NCI-H2081 treated with DMSO at 0.1 percent for 48 hours (cell line): Measurements from ENCODE around the gene ZNF841.
"Not testable (repeated sequence)": the region's sequence is repeated elsewhere in the genome, so short reads cannot be mapped to it uniquely, and the experiment has no call there.

ENCODE experiments used
- DNase-seq: peaks from one replicate; lab custom pipeline; 2025; lab: John Stamatoyannopoulos, UW

ZNF841 gene

DNA sequence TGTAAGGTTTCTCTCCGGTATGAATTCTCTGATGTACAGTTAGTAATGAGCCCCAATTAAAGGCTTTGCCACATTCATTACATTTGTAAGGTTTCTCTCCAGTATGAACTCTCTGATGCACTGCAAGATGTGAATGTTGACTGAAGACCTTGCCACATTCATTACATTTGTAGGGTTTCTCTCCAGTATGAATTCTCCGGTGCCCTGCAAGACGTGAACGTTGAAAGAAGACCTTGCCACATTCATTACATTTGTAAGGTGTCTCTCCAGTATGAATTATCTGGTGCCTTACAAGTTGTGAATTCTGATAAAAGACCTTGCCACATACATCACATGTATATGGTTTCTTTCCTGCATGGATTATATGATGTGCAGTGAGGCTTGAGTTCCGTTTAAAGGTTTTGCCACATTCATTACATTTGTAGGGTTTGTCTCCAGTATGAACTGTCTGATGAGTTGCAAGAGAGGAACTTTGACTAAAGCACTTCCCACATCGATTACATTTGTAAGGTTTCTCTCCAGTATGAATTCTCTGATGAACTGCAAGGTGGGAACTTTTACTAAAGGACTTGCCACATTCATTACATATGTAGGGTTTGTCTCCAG is 29.2 kb downstream of the ZNF841 start:
- DNase-seq, result no peak

DNA sequence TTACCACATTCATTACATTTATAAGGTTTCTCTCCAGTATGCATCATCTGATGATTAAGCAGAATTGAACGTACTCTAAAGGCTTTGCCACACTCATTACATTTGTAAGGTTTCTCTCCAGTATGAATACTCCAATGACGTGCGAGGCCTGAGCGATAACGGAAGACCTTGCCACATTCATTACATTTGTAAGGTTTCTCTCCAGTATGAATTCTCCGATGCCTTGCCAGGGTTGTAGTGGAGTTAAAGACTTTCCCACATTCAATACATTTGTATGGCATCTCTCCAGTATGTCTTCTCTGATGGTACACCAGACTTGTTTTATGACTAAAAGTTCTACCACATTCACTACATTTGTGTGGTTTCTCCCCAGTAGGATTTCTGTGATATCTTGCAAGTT is 30.2 kb downstream of the ZNF841 start:
- no peak for DNase-seq

DNA sequence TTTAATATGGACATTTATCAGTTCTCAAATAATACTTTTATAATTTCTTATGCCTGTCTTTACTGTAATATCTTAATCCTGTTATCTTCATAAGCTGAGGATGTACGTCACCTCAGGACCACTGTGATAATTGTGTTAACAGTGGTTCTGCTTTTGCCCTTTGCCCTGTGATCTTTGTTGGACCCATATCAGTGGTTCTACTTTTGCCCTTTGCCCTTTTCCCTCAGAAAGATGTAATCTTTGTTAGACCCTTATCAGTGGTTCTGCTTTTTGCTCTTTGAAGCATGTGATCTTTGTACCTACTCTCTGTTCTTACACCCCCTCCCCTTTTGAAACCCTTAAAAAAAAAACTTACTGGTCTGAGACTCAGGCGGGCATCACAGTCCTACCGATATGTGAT is 39.1 kb downstream of the ZNF841 start:
- DNase-seq, result not testable (repeated sequence)

DNA sequence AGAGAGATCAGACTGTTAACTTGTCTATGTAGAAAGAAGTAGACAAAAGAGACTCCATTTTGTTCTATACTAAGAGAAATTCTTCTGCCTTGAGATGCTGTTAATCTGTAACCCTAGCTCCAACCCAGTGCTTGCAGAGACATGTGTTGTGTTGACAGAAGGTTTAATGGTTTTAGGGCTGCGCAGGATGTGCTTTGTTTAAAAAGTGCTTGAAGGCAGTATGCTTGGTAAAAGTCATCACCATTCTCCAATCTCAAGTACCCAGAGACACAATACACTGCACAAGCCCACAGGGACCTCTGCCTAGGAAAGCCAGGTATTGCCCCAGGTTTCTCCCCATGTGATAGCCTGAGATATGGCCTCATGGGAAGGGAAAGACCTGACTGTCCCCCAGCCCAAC is 43.8 kb downstream of the ZNF841 start:
- not testable (repeated sequence) for DNase-seq

DNA sequence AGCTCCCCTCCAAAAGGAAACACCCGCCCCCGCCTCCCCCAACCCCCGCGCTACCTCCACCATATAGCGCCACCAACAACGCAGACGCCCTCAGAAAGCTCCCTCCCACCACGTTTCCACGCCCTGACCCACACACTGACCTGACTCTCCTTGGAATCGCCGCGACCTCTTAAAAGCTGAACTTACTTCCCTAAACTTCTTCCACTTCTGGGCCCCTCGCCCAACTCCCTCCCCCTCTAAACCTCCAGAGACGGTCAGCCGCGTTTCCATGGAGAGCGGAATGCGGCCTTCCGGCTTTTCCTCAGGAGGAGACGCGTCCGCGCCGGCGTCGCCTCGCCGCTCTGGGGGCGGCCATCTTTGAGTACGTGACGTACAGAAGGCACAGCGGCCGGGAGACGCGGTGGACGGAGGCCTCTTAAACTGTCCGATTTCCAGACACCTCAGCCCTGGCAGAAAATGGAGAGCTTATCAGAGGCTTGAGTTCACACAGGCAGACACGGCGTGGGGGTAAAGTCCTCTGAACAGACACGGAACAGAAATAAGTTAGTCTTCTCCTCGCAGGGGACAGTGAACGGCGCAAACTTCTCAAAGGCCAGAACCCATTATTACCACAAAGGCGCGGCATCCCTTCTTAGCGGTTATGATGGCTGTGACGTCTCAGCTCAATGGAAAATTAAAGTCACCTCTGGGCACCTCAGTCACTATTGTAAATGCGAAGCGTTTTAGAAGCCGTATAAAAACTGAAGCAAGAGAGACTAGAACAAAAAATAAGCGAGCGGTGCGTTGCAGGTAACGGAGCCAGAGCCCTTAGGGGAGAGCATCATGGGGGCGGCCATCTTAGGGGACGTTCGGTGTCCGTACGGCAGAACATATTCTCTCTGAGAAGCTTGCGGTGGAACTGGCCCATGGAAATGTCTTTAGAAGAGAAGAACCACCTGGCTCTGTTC is 46.7 kb downstream of the ZNF841 start, which contains the start of gene ZNF432:
ZNF432 (minus strand) TSS at position 284 of the 947 bp plus-strand sequence. CDS start 1,970 bp downstream, outside the sequence.
- peak; percentile 14 for DNase-seq

DNA sequence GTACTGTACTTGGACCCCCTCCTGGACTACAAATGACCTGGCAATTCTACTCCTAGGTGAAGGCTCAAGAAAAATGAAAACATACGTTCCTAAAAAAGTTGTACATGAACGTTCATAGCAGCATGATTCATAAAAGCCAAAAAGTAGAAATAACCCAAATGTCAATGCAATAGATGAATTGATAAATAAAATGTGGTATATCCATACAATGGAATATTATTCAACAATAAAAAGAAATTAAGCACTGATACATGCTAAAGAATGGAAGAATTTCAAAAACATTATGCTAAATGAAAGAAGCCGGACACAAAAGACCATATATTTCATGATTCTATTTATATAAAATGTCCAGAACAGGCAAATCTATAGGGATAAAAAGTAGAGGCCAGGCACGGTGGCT is 56.4 kb downstream of the ZNF841 start:
- no peak for DNase-seq

DNA sequence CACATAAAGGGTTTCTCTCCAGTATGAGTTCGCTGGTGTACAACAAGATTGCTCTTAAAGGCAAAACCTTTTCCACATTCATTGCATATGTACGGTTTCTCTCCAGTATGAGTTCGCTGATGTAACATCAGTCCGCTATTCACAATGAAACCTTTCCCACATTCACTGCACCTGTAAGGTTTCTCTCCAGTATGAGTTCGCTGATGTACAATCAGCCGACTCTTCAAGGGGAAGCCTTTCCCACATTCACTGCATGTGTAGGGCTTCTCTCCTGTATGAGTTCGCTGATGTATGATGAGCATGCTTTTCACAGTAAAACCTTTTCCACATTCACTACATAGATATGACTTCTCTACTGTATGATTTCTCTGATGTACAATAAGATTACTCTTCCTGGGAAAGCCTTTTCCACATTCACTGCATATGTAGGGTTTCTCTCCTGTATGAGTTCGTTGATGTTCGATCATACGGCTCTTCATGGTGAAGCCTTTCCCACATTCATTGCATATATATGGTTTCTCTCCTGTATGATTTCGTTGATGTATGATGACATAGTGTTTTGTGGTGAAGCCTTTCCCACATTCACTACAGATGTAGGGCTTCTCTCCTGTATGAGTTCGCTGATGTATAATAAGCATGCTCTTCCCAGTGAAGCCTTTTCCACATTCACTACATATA is 61.4 kb downstream of the ZNF841 start:
- no peak for DNase-seq

DNA sequence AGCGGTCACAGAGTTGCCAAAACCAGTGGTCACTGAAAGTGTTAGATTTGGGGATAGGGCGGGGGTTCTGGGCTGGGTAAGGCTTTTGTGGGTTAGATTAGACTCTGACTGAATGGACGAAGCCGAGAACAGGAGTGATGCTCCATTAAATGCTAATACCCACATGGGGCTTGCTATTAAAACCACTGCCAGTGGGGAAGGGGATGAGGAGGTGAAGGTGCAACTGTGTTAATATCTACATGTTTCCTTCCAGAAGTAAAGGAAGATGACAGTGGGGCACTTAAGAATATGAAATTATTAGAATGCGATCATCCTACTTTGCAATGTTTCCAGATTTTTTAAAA is 66.8 kb downstream of the ZNF841 start:
- DNase-seq, result no peak

DNA sequence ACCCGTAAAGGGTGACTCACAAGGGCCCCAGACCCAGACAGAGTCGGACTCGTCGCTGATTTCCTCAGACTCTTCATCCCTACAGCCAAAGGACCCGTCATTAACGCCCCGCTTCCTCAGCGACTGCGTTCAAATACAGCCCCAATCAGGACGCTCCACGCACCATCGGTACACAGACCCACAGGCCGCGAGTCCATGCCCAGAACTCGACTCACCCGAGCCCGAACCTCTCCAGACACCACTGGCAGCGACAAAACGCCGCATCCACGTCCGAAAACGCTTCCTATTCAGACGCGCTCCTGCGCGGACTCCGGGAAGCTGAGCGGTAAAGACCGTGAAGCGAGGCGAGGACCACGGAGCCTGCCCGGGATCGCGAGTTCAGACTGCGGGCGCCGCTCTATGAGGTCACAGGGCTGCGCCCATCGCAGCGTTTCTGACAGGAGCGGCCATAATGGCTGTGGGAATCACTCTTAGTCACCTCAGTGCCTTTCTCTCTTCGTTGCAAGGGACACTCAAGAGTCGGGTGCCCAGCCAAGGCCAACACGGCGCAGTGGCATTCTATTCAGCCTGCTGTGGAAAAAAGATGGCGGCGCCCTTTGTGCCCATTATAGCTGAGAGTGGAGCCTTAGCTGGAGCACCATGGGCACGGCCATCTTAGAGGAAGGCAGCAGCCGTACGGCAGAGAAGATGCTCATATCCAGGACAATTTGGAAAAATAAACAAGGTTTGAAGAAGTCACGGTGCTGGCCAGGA is 67.4 kb downstream of the ZNF841 start, which contains the start of gene ZNF614:
ZNF614 (minus strand) TSS at position 353 of the 753 bp plus-strand sequence. CDS start 2,634 bp downstream, outside the sequence.
- peak; percentile 23 for DNase-seq

DNA sequence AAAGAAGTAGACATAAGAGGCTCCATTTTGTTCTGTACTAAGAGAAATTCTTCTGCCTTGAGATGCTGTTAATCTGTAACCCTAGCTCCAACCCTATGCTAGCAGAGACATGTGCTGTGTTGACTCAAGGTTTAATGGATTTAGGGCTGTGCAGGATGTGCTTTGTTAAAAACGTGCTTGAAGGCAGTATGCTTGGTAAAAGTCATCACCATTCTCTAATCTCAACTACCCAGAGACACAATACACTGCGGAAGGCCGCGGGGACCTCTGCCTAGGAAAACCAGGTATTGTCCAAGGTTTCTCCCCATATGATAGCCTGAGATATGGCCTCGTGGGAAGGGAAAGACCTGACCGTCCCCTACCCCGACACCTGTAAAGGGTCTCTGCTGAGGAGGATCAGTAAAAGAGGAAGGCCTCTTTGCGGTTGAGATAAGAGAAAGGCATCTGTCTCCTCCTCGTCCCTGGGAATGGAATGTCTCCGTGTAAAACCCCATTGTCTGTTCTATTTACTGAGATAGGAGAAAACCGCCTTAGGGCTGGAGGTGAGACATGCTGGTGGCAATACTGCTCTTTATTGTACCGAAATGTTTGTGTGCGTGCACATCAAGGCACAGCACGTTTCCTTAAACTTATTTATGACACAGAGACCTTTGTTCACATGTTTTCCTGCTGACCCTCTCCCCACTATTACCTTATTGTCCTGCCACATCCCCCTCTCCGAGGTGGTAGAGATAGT is 69.1 kb downstream of the ZNF841 start:
- not testable (repeated sequence) for DNase-seq

DNA sequence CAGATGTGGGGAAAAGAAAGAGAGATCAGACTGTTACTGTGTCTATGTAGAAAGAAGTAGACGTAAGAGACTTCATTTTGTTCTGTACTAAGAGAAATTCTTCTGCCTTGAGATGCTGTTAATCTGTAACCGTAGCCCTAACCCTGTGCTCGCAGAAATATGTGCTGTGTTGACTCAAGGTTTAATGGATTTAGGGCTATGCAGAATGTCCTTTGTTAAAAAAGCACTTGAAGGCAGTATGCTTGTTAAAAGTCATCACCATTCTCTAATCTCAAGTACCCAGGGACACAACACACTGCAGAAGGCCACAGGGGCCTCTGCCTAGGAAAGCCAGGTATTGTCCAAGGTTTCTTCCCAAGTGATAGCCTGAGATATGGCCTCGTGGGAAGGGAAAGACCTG is 71.1 kb downstream of the ZNF841 start:
- not testable (repeated sequence) for DNase-seq

DNA sequence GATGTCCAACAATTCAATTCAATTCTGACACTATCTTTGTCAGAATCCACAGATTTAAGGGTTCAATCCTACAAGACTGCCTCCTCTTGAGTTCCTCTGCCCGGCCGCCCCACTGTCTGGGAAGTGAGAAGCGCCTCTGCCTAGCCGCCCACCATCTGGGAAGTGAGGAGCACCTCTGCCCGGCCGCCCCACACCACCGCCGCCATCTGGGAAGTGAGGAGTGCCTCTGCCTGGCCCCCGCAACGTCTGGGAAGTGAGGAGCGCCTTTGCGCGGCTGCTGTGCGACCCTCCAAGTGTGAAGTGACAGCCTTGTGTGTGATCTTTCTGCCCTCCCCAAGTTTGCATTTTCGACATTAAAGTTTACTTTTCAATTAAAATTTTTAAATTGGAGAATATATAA is 73.4 kb downstream of the ZNF841 start:
- no peak for DNase-seq

DNA sequence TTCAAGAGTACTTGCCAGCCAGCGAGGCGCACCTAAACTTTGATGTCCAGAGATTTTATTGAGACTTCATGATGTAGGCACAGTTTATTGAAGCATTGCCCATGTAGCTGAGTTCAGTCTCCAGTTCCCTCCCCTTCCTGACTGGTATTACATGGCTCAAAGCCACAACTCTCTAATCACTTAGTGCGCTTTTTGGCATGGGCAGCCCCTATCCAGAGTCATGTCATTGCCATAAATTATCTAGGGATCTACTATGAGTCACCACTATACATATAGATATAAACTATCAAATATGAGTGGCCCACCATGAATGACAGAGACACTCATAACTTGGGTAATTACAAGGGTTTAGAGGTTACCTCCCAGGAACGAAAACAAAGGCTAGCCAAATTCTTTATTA is 75.1 kb downstream of the ZNF841 start:
- DNase-seq, result no peak
